ENCODE data around the gene CNPPD1.

DNA sequence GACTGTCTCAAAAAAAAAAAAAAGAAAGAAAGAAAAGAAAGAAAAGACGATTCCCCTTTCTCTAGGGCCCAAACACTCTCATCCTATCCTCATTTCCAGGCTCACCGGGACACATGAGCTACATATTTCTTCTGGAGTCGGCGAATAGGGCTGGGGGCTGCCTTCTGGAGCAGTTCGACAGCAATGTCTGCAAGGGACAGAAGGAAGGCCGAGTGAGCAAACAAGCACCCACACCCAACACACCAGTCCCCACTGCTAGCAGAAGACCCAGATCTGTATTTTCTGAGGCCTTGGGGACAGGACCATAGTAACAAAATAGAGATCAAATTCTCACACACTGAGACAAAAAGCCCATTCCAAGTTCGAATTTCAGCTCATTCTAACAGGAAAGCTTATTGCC is 1.2 kb downstream of the CNPPD1 start:
- TF ChIP-seq EP300 (IDR thresholded peaks at IDR 0.05): no peak
- TF ChIP-seq, protein P1, sequence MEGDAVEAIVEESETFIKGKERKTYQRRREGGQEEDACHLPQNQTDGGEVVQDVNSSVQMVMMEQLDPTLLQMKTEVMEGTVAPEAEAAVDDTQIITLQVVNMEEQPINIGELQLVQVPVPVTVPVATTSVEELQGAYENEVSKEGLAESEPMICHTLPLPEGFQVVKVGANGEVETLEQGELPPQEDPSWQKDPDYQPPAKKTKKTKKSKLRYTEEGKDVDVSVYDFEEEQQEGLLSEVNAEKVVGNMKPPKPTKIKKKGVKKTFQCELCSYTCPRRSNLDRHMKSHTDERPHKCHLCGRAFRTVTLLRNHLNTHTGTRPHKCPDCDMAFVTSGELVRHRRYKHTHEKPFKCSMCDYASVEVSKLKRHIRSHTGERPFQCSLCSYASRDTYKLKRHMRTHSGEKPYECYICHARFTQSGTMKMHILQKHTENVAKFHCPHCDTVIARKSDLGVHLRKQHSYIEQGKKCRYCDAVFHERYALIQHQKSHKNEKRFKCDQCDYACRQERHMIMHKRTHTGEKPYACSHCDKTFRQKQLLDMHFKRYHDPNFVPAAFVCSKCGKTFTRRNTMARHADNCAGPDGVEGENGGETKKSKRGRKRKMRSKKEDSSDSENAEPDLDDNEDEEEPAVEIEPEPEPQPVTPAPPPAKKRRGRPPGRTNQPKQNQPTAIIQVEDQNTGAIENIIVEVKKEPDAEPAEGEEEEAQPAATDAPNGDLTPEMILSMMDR (IDR thresholded peaks at IDR 0.05): no peak
